Peyer's patch (tissue), 4 donors: ENCODE data around the gene USP44. TPM values are rescaled to one million over a fixed set of nuclear protein-coding genes. Genes with fewer than 3 reads are reported as not detected.

Source experiments
- DNase-seq, 3 donors: peaks; one replicate each; pipeline ENCODE4 v3.0.0-alpha.2; 2017 to 2019
- H3K27ac ChIP-seq, 4 donors: fragments of 200-600 bp; sonication (generic); one replicate each; pipeline ENCODE4 v1.5.1; 2016 to 2019
- H3K27me3 ChIP-seq, 2 donors: fragments of 200-600 bp; sonication (generic); one replicate each; pipeline ENCODE4 v1.5.1; 2019
- H3K36me3 ChIP-seq, 3 donors: fragments of 200-600 bp; sonication (generic); one replicate each; pipeline ENCODE4 v1.5.1; 2016 to 2019
- H3K4me1 ChIP-seq, 4 donors: fragments of 200-600 bp; sonication (generic); one replicate each; pipeline ENCODE4 v1.5.1; 2016 to 2019
- H3K4me3 ChIP-seq, 4 donors: fragments of 200-600 bp; sonication (generic); 1 replicate in 3 of 4; 2 replicates in 1 of 4; pipeline ENCODE4 v1.5.1; 2016 to 2019; ENCODE audit warnings: mild to moderate bottlenecking in 1 of 4
- H3K9me3 ChIP-seq, 4 donors: fragments of 200-600 bp; sonication (generic); one replicate each; pipeline ENCODE4 v1.5.1; 2016 to 2019; ENCODE audit warnings: mild to moderate bottlenecking in 1 of 4
- CTCF ChIP-seq, 6 experiments: fragments of 450-650 bp in 4 of 6; fragments of 200-600 bp in 2 of 6; sonication (generic) in 1 of 6; IDR thresholded peaks; one replicate each; pipeline ENCODE4 v1.5.1; 2017 to 2019; ENCODE audit warnings: antibody characterized with exemption in 6 of 6, mild to moderate bottlenecking in 3 of 6, moderate library complexity in 1 of 6
- POLR2A ChIP-seq, 2 donors: fragments of 450-650 bp; IDR thresholded peaks; one replicate each; pipeline ENCODE4 v1.5.1; 2017; ENCODE audit warnings: antibody characterized with exemption in 2 of 2, mild to moderate bottlenecking in 2 of 2, moderate library complexity in 2 of 2
- total RNA-seq, 4 donors: library from RNA; depleted of rRNA; stranded (reverse); fragments of >200 nt; gene quantifications; one replicate each; pipeline ENCODE4 v1.1.0, GENCODE V29; 2016

USP44 gene
- 1 to 10 TPM in 2 of 4 donors, not detected in 2; 1.2 to 2.9 TPM for total RNA-seq

GRCh38 chr12:95551305-95551704, at the start of gene USP44:
USP44 (minus strand) TSS chr12:95551476; CDS start chr12:95534256, 17,220 bp downstream.
- DNase-seq = no peak
- H3K36me3 ChIP-seq = no peaks in the 10 kb centered on the region
- TF ChIP-seq CTCF (IDR thresholded peaks at IDR 0.05) (no peak), POLR2A (IDR thresholded peaks at IDR 0.05) (no peak)
- no peak within 1 kb of the TSS for H3K4me3 ChIP-seq
- H3K27me3 ChIP-seq = peaks cover 0 to 14% of the 10 kb centered on the region in 2 donors
- H3K4me1 ChIP-seq = no peaks in the 10 kb centered on the region
- H3K9me3 ChIP-seq = peaks cover 0 to 6% (median 0%) of the 10 kb centered on the region in 4 donors
- H3K27ac ChIP-seq = no peak within 1 kb of the TSS

GRCh38 chr12:95600567-95600966, 49.3 kb upstream of the USP44 start:
- no peak for DNase-seq
- no peaks in the 10 kb centered on the region for H3K9me3 ChIP-seq
- H3K27me3 ChIP-seq = no peaks in the 10 kb centered on the region
- no peak overlapping the region for H3K4me3 ChIP-seq
- H3K4me1 ChIP-seq = no peaks in the 10 kb centered on the region
- no peak for TF ChIP-seq POLR2A (IDR thresholded peaks at IDR 0.05)
- TF ChIP-seq CTCF (IDR thresholded peaks at IDR 0.05) = no peak
- H3K27ac ChIP-seq = no peak overlapping the region
- no peaks in the 10 kb centered on the region for H3K36me3 ChIP-seq

- Histone ChIP-seq H3K4me3 (no peak overlapping the region), H3K4me1 (no peaks in the 10 kb centered on the region), H3K9me3 (no peaks in the 10 kb centered on the region), H3K27ac (no peak overlapping the region), H3K27me3 (no peaks in the 10 kb centered on the region), H3K36me3 (no peaks in the 10 kb centered on the region)
- no peak for TF ChIP-seq CTCF (IDR thresholded peaks at IDR 0.05)
- TF ChIP-seq POLR2A (IDR thresholded peaks at IDR 0.05) = no peak
- DNase-seq = no peak
Measured at GRCh38 chr12:95599880-95600279, 48.6 kb upstream of the USP44 start.

GRCh38 chr12:95594136-95594535, 42.9 kb upstream of the USP44 start:
- TF ChIP-seq CTCF (IDR thresholded peaks at IDR 0.05) (no peak), POLR2A (IDR thresholded peaks at IDR 0.05) (no peak)
- DNase-seq = no peak
- Histone ChIP-seq H3K27me3 (no peaks in the 10 kb centered on the region), H3K27ac (no peak overlapping the region), H3K4me1 (no peaks in the 10 kb centered on the region), H3K36me3 (no peaks in the 10 kb centered on the region), H3K9me3 (no peaks in the 10 kb centered on the region), H3K4me3 (no peak overlapping the region)

GRCh38 chr12:95593266-95593871, 42.1 kb upstream of the USP44 start:
- Histone ChIP-seq H3K27me3 (no peaks in the 10 kb centered on the region), H3K9me3 (no peaks in the 10 kb centered on the region), H3K36me3 (no peaks in the 10 kb centered on the region), H3K27ac (no peak overlapping the region), H3K4me3 (no peak overlapping the region), H3K4me1 (no peaks in the 10 kb centered on the region)
- no peak for DNase-seq
- TF ChIP-seq POLR2A (IDR thresholded peaks at IDR 0.05) (no peak), CTCF (IDR thresholded peaks at IDR 0.05) (no peak)

GRCh38 chr12:95591731-95592130, 40.5 kb upstream of the USP44 start:
- no peaks in the 10 kb centered on the region for H3K4me1 ChIP-seq
- TF ChIP-seq CTCF (IDR thresholded peaks at IDR 0.05) = no peak
- TF ChIP-seq POLR2A (IDR thresholded peaks at IDR 0.05) = no peak
- no peak for DNase-seq

More at GRCh38 chr12:95591731-95592130, 40.5 kb upstream of the USP44 start:
- H3K27me3 ChIP-seq = no peaks in the 10 kb centered on the region
- H3K4me3 ChIP-seq = no peak overlapping the region
- H3K27ac ChIP-seq = no peak overlapping the region
- no peaks in the 10 kb centered on the region for H3K36me3 ChIP-seq
- H3K9me3 ChIP-seq = no peaks in the 10 kb centered on the region
